ENCODE results near the gene SLC6A18.

GRCh38 chr5:1220831-1221230 is 4.3 kb upstream of the SLC6A18 start:
- TF ChIP-seq CTCF (IDR thresholded peaks at IDR 0.05) (no peak), POLR2A (IDR thresholded peaks at IDR 0.05) (no peak)

Measured in prostate gland (tissue), 2 donors.